HUES6 (cell line): ENCODE data around the gene SCTR.

Source experiments
- H3K27ac ChIP-seq: 2 replicates; pipeline ENCODE4 v1.7.0; 2013; ENCODE audit warnings: low read depth, mild to moderate bottlenecking, low read length, inconsistent platforms
- H3K27me3 ChIP-seq: 2 replicates; pipeline ENCODE4 v1.6.1; 2013; ENCODE audit warnings: low read length; ENCODE audit not compliant: control insufficient read depth, insufficient read depth
- H3K36me3 ChIP-seq: 2 replicates; pipeline ENCODE4 v1.6.1; 2013; ENCODE audit warnings: low read length; ENCODE audit not compliant: control insufficient read depth, insufficient read depth
- H3K4me1 ChIP-seq: 2 replicates; pipeline ENCODE4 v1.6.1; 2013; ENCODE audit warnings: low read length; ENCODE audit not compliant: control insufficient read depth, insufficient read depth
- H3K4me3 ChIP-seq: 2 replicates; pipeline ENCODE4 v1.5.1; 2013; ENCODE audit warnings: low read depth, low read length
- H3K9ac ChIP-seq: one replicate; pipeline ENCODE4 v1.6.1; 2013; ENCODE audit warnings: mild to moderate bottlenecking, low read length
- H3K9me3 ChIP-seq: 2 replicates; pipeline ENCODE4 v1.6.1; 2013; ENCODE audit warnings: low read depth, low read length; ENCODE audit not compliant: control insufficient read depth, insufficient read depth

Gene SCTR

DNA sequence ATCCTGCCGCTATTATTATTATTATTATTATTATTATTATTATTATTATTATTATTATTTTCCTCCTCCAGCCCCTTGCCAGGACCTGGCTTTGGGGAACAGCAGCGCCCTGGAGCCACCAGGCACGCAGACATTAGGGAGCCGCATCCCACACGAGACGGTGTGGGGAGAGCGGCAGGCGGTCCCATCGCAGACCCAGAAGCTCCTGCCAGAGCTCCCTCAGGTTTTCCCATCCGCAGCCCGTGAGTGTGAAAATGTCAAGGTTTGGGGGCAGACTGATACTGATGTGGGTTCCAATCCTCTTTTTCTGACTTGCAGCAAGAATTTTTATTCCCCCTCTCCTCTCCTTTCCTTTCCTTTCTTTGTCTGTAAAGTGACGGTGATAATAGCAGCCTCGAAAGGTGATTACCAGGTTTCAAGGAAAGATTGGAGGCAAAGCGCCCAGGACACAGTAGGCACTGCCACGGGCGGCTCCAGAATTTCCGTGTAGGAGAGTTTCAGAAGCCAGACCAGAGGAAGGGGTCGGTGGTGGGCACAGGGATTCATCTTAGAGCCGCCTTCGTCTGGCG lies 816 bp downstream of the SCTR start:
- Histone ChIP-seq H3K4me3 (peak overlapping the region; percentile 65), H3K27ac (no peak overlapping the region), H3K9ac (no peak overlapping the region), H3K4me1 (peaks cover 13% of the 10 kb centered on the region), H3K36me3 (no peaks in the 10 kb centered on the region), H3K9me3 (no peaks in the 10 kb centered on the region), H3K27me3 (peaks cover 72% of the 10 kb centered on the region)

GRCh38 chr2:119522671-119523070 lies 1.6 kb downstream of the SCTR start:
- H3K9me3 ChIP-seq: no peaks in the 10 kb centered on the region
- peaks cover 12% of the 10 kb centered on the region for H3K4me1 ChIP-seq
- H3K9ac ChIP-seq: no peak overlapping the region
- H3K27me3 ChIP-seq: peaks cover 72% of the 10 kb centered on the region
- no peak overlapping the region for H3K4me3 ChIP-seq
- no peaks in the 10 kb centered on the region for H3K36me3 ChIP-seq
- no peak overlapping the region for H3K27ac ChIP-seq

- H3K4me1 ChIP-seq: peaks cover under 1% of the 10 kb centered on the region; the same call in 1 of the 2 replicates
- no peaks in the 10 kb centered on the region for H3K9me3 ChIP-seq
- H3K4me3 ChIP-seq: no peak overlapping the region
- no peaks in the 10 kb centered on the region for H3K36me3 ChIP-seq
- no peak overlapping the region for H3K27ac ChIP-seq
- peaks cover 65% of the 10 kb centered on the region for H3K27me3 ChIP-seq
- H3K9ac ChIP-seq: no peak overlapping the region
Observed at GRCh38 chr2:119521433-119522050, 2.7 kb downstream of the SCTR start.

- Histone ChIP-seq H3K4me1 (no peaks in the 10 kb centered on the region), H3K4me3 (no peak overlapping the region), H3K36me3 (no peaks in the 10 kb centered on the region), H3K27ac (no peak overlapping the region), H3K9me3 (no peaks in the 10 kb centered on the region), H3K27me3 (peaks cover 59% of the 10 kb centered on the region), H3K9ac (no peak overlapping the region)
Observed at GRCh38 chr2:119520696-119521432, 3.4 kb downstream of the SCTR start.

DNA sequence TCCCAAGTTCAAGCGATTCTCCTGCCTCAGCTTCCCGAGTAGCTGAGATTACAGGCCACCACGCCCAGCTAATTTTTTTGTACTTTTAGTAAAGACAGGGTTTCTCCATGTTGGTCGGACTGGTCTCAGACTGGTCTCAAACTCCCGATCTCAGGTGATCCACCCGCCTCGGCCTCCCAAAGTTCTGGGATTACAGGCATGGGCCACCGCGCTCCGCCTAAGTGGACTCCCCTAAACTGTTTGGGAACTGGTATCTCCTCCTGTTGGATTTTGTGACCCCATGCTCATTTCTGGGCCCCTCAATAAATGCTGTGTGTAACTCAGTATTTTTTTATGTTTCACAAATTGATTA lies 5.2 kb downstream of the SCTR start:
- Histone ChIP-seq H3K9ac (no peak overlapping the region), H3K4me1 (no peaks in the 10 kb centered on the region), H3K27me3 (peaks cover 40% of the 10 kb centered on the region), H3K36me3 (no peaks in the 10 kb centered on the region), H3K27ac (no peak overlapping the region), H3K4me3 (no peak overlapping the region), H3K9me3 (no peaks in the 10 kb centered on the region)

- Histone ChIP-seq H3K36me3 (no peaks in the 10 kb centered on the region), H3K4me1 (no peaks in the 10 kb centered on the region), H3K27ac (no peak overlapping the region), H3K4me3 (no peak overlapping the region), H3K9ac (no peak overlapping the region), H3K9me3 (no peaks in the 10 kb centered on the region), H3K27me3 (peaks cover 35% of the 10 kb centered on the region)
Observed at GRCh38 chr2:119518401-119519056, 5.8 kb downstream of the SCTR start.

DNA sequence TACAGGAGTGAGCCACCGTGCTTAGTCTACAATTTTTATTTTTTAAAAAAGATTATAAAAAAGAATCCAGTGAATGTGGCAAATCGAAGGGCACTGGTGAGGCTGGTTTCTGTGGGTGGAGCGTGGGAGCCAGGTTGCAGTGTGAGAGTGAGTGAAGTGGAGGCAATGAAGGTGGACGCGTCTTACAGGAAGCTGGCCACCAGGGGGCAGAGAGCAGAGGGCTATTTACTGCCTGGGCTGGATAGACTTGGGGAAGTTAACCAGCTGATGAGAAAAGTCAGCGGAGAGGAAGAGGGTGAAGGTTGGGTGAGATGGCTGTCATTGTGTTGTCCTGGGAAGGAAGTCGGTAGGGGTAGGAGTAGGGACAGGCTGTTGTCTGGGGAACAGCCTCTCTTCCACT lies 6.8 kb downstream of the SCTR start:
- Histone ChIP-seq H3K27ac (no peak overlapping the region), H3K4me1 (no peaks in the 10 kb centered on the region), H3K9me3 (no peaks in the 10 kb centered on the region), H3K27me3 (peaks cover 24% of the 10 kb centered on the region), H3K4me3 (no peak overlapping the region), H3K9ac (no peak overlapping the region), H3K36me3 (no peaks in the 10 kb centered on the region)

GRCh38 chr2:119516121-119516520 lies 8.2 kb downstream of the SCTR start:
- Histone ChIP-seq H3K9ac (no peak overlapping the region), H3K4me3 (no peak overlapping the region), H3K27me3 (peaks cover 11% of the 10 kb centered on the region), H3K4me1 (no peaks in the 10 kb centered on the region), H3K27ac (no peak overlapping the region), H3K36me3 (no peaks in the 10 kb centered on the region), H3K9me3 (no peaks in the 10 kb centered on the region)

- Histone ChIP-seq H3K9me3 (no peaks in the 10 kb centered on the region), H3K4me1 (no peaks in the 10 kb centered on the region), H3K9ac (no peak overlapping the region), H3K27ac (no peak overlapping the region), H3K27me3 (no peaks in the 10 kb centered on the region; the same call in 1 of the 2 replicates), H3K4me3 (no peak overlapping the region), H3K36me3 (no peaks in the 10 kb centered on the region)
Observed at GRCh38 chr2:119513832-119514231, 10.5 kb downstream of the SCTR start.

DNA sequence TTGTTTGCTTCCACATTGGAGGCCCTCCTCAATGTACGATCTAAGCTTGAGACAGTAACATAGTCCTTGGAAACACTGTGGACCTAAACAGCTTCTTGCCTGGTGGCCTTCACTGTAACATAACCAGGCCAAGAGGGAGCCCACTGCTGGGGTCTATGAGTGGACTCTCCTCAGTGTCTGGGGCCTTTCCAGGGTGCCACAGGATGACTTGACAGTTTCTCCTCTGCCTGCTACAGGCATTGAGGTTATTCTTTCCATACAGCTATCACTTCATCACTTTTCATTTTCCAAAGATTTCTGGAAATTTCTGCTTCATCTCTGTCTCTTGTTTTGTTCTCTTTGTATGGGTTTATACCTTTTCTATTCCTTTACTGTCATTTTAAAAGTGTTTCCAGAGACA lies 11.3 kb downstream of the SCTR start:
- Histone ChIP-seq H3K4me1 (no peaks in the 10 kb centered on the region), H3K4me3 (no peak overlapping the region), H3K27ac (no peak overlapping the region), H3K27me3 (no peaks in the 10 kb centered on the region; the same call in 1 of the 2 replicates), H3K36me3 (no peaks in the 10 kb centered on the region), H3K9me3 (no peaks in the 10 kb centered on the region), H3K9ac (no peak overlapping the region)

GRCh38 chr2:119511989-119512388 lies 12.3 kb downstream of the SCTR start:
- Histone ChIP-seq H3K4me3 (no peak overlapping the region), H3K9me3 (no peaks in the 10 kb centered on the region), H3K9ac (no peak overlapping the region), H3K36me3 (no peaks in the 10 kb centered on the region), H3K4me1 (no peaks in the 10 kb centered on the region), H3K27me3 (no peaks in the 10 kb centered on the region; the same call in 1 of the 2 replicates), H3K27ac (no peak overlapping the region)
